ENCODE results near the gene KCNJ5.

DNA sequence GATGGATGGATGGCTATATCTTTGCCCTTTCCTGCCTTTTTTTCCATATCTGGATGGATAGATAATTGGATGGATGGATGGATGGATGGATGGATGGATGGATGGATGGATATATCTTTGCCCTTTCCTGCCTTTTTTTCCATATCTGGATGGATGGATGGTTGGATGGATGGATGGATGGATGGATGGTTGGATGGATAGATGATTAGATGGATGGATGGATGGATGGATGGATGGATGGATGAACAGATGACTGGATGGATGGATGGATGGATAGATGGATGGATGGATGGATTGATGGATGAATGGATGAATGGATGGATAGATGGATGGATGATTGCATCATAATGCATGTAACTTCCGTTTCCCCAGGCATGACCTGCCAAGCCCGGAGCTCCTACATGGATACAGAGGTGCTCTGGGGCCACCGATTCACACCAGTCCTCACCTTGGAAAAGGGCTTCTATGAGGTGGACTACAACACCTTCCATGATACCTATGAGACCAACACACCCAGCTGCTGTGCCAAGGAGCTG is 24.9 kb downstream of the KCNJ5 start:
- TF ChIP-seq, protein P1, sequence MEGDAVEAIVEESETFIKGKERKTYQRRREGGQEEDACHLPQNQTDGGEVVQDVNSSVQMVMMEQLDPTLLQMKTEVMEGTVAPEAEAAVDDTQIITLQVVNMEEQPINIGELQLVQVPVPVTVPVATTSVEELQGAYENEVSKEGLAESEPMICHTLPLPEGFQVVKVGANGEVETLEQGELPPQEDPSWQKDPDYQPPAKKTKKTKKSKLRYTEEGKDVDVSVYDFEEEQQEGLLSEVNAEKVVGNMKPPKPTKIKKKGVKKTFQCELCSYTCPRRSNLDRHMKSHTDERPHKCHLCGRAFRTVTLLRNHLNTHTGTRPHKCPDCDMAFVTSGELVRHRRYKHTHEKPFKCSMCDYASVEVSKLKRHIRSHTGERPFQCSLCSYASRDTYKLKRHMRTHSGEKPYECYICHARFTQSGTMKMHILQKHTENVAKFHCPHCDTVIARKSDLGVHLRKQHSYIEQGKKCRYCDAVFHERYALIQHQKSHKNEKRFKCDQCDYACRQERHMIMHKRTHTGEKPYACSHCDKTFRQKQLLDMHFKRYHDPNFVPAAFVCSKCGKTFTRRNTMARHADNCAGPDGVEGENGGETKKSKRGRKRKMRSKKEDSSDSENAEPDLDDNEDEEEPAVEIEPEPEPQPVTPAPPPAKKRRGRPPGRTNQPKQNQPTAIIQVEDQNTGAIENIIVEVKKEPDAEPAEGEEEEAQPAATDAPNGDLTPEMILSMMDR (IDR thresholded peaks at IDR 0.05; ENCODE audit: insufficient read depth, low read length) = no peak
- no peak for TF ChIP-seq POLR2AphosphoS5 (IDR thresholded peaks at IDR 0.05; ENCODE audit: low read depth)
- TF ChIP-seq, protein P2, sequence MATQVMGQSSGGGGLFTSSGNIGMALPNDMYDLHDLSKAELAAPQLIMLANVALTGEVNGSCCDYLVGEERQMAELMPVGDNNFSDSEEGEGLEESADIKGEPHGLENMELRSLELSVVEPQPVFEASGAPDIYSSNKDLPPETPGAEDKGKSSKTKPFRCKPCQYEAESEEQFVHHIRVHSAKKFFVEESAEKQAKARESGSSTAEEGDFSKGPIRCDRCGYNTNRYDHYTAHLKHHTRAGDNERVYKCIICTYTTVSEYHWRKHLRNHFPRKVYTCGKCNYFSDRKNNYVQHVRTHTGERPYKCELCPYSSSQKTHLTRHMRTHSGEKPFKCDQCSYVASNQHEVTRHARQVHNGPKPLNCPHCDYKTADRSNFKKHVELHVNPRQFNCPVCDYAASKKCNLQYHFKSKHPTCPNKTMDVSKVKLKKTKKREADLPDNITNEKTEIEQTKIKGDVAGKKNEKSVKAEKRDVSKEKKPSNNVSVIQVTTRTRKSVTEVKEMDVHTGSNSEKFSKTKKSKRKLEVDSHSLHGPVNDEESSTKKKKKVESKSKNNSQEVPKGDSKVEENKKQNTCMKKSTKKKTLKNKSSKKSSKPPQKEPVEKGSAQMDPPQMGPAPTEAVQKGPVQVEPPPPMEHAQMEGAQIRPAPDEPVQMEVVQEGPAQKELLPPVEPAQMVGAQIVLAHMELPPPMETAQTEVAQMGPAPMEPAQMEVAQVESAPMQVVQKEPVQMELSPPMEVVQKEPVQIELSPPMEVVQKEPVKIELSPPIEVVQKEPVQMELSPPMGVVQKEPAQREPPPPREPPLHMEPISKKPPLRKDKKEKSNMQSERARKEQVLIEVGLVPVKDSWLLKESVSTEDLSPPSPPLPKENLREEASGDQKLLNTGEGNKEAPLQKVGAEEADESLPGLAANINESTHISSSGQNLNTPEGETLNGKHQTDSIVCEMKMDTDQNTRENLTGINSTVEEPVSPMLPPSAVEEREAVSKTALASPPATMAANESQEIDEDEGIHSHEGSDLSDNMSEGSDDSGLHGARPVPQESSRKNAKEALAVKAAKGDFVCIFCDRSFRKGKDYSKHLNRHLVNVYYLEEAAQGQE (IDR thresholded peaks at IDR 0.05; ENCODE audit: insufficient replicate concordance, low read depth) = no peak

Measured in HL-60 (cell line).